Smooth muscle cell (in vitro differentiated cells): ENCODE data around the gene VGF. TPM values are rescaled to one million over a fixed set of nuclear protein-coding genes. Genes with fewer than 3 reads are reported as not detected.
A peak's percentile ranks its signal among the peaks of the same experiment; 100 is the strongest.

Experiments used
- DNase-seq: peaks from one replicate; lab custom pipeline; 2025; ENCODE audit not compliant: unreplicated experiment; lab: John Stamatoyannopoulos, UW
- H2AFZ ChIP-seq: fragments of 200-600 bp; sonication (generic); 2 replicates; pipeline ENCODE4 v1.6.0; 2016; ENCODE audit warnings: antibody characterized with exemption, low read depth, mild to moderate bottlenecking
- H3F3A ChIP-seq: fragments of 200-600 bp; sonication (generic); 2 replicates; pipeline ENCODE4 v1.6.0; 2017; ENCODE audit warnings: antibody characterized with exemption, low read depth
- H3K27ac ChIP-seq: fragments of 200-600 bp; sonication (generic); 2 replicates; pipeline ENCODE4 v1.5.1; 2016; ENCODE audit warnings: low read depth, mild to moderate bottlenecking
- H3K27me3 ChIP-seq: fragments of 200-600 bp; sonication (generic); 2 replicates; pipeline ENCODE4 v1.6.1; 2016; ENCODE audit warnings: low read depth, mild to moderate bottlenecking
- H3K36me3 ChIP-seq: fragments of 200-600 bp; sonication (generic); 2 replicates; pipeline ENCODE4 v1.5.1; 2016; ENCODE audit warnings: low read depth
- H3K4me1 ChIP-seq: fragments of 200-600 bp; sonication (generic); 2 replicates; pipeline ENCODE4 v1.5.1; 2016; ENCODE audit warnings: low read depth
- H3K4me2 ChIP-seq: fragments of 200-600 bp; sonication (generic); 2 replicates; pipeline ENCODE4 v1.6.0; 2016; ENCODE audit warnings: mild to moderate bottlenecking
- H3K4me3 ChIP-seq: fragments of 200-600 bp; sonication (generic); 2 replicates; pipeline ENCODE4 v1.5.1; 2016; ENCODE audit warnings: mild to moderate bottlenecking
- H3K79me2 ChIP-seq: fragments of 200-600 bp; sonication (generic); 2 replicates; pipeline ENCODE4 v1.6.0; 2016; ENCODE audit warnings: low read depth, mild to moderate bottlenecking
- H3K9ac ChIP-seq: fragments of 200-600 bp; sonication (generic); 2 replicates; pipeline ENCODE4 v1.6.0; 2016; ENCODE audit warnings: low read depth
- H3K9me3 ChIP-seq: fragments of 200-600 bp; sonication (generic); replicated peaks from 2 replicates; pipeline ENCODE4 v1.5.1; 2016; ENCODE audit warnings: low read depth
- H4K20me1 ChIP-seq: fragments of 200-600 bp; sonication (generic); 2 replicates; pipeline ENCODE4 v1.6.0; 2016; ENCODE audit warnings: low read depth
- WGBS: methylation state at CpG from one replicate; pipeline ENCODE4 v1.1.7; 2016; ENCODE audit warnings: low lambda C conversion rate; 5-methylcytosine and 5-hydroxymethylcytosine counted together
- polyA plus RNA-seq: library from polyadenylated mRNA; unstranded; fragments of >200 nt; fragmentation: Nextera tagmentation; extraction: Ambion mirVana; gene quantifications from 2 replicates; pipeline ENCODE4 v1.2.1, GENCODE V29; 2016
- total RNA-seq: library from RNA; depleted of rRNA; stranded (reverse); fragments of >200 nt; gene quantifications from 2 replicates; pipeline ENCODE4 v1.2.3, GENCODE V29; 2014
- TF ChIP-seq, protein P1 (sequence below): fragments of 200-600 bp; sonication (generic); IDR thresholded peaks from 2 replicates; pipeline ENCODE4 v1.5.1; 2017; ENCODE audit warnings: borderline replicate concordance, mild to moderate bottlenecking, antibody characterized with exemption; ENCODE audit not compliant: insufficient read depth, poor library complexity, severe bottlenecking

Gene VGF
- total and polyA plus RNA-seq, 2 experiments from 2014 or later = 0.25 to 0.85 TPM

GRCh38 chr7:101168412-101169049 lies 3.2 kb upstream of the VGF start:
- no peak overlapping the region for H3K27ac ChIP-seq
- no peak overlapping the region for H2AFZ ChIP-seq
- H3K9ac ChIP-seq = no peak overlapping the region
- DNase-seq = no peak
- H3K4me1 ChIP-seq = peaks cover 44% of the 10 kb centered on the region
- H3K9me3 ChIP-seq = no peaks in the 10 kb centered on the region
- peaks cover 17% of the 10 kb centered on the region for H4K20me1 ChIP-seq
- WGBS = 15% methylated on average over 2 of the region's 6 CpGs
- TF ChIP-seq, protein P1, sequence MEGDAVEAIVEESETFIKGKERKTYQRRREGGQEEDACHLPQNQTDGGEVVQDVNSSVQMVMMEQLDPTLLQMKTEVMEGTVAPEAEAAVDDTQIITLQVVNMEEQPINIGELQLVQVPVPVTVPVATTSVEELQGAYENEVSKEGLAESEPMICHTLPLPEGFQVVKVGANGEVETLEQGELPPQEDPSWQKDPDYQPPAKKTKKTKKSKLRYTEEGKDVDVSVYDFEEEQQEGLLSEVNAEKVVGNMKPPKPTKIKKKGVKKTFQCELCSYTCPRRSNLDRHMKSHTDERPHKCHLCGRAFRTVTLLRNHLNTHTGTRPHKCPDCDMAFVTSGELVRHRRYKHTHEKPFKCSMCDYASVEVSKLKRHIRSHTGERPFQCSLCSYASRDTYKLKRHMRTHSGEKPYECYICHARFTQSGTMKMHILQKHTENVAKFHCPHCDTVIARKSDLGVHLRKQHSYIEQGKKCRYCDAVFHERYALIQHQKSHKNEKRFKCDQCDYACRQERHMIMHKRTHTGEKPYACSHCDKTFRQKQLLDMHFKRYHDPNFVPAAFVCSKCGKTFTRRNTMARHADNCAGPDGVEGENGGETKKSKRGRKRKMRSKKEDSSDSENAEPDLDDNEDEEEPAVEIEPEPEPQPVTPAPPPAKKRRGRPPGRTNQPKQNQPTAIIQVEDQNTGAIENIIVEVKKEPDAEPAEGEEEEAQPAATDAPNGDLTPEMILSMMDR = no peak
- peaks cover 72% of the 10 kb centered on the region for H3K27me3 ChIP-seq
- peak overlapping the region; percentile 19 for H3K4me2 ChIP-seq
- no peaks in the 10 kb centered on the region for H3K36me3 ChIP-seq
- H3K4me3 ChIP-seq = no peak overlapping the region
- peaks cover 10% of the 10 kb centered on the region for H3F3A ChIP-seq
- no peaks in the 10 kb centered on the region for H3K79me2 ChIP-seq

- WGBS = 6% methylated on average over 12 of the region's 12 CpGs
- Histone ChIP-seq H4K20me1 (peaks cover 21% of the 10 kb centered on the region), H3K27me3 (peaks cover 71% of the 10 kb centered on the region), H3K9me3 (no peaks in the 10 kb centered on the region), H3K36me3 (no peaks in the 10 kb centered on the region), H3K4me1 (peaks cover 39% of the 10 kb centered on the region), H3K27ac (no peak overlapping the region), H3K9ac (no peak overlapping the region), H3K4me2 (peak overlapping the region; percentile 79), H3F3A (peaks cover 10% of the 10 kb centered on the region), H3K4me3 (no peak overlapping the region), H2AFZ (no peak overlapping the region), H3K79me2 (no peaks in the 10 kb centered on the region)
- DNase-seq = no peak
- TF ChIP-seq, protein P1 = no peak
Measured at GRCh38 chr7:101167645-101168411, 2.5 kb upstream of the VGF start.

DNA sequence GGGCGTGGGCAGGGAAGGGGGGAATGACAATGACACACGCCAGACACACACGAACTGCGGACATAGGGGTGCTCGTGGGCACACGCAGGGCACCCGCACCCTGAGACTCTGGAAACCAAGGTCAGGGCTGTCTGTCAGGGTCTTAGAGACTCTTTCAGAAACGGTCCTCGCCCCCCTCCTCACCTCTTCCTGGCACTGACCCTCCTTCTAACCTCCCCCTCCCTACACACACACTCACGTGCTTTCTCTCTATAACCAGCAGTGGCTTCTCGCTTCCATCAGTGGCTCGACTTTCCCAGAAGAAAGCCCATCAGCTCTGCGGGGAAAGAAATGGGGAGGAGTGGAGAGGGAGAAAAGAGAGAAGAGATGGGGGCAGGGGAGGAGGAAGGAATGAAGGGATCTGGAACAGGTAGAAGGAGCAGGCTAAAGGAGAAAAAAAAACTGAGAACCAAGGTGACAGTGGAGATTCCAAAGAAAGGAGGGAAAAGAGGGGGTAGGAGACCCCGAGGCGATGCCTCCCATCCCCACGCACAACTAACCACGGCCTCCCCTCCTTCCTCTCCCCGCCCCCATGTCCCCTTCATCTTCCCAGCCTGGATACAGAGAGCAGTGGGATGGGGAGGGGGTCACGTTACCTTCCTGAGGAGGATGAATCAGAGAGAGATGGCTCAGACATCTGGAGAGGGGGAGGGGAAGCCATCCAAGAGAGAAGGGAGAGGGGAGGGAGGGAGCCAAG lies 1.7 kb upstream of the VGF start:
- DNase-seq = no peak
- Histone ChIP-seq H3K9ac (no peak overlapping the region), H3K27me3 (peaks cover 71% of the 10 kb centered on the region), H3K27ac (no peak overlapping the region), H4K20me1 (peaks cover 27% of the 10 kb centered on the region), H3K4me2 (peak overlapping the region; percentile 79), H2AFZ (no peak overlapping the region), H3F3A (peaks cover 12% of the 10 kb centered on the region), H3K4me1 (peaks cover 37% of the 10 kb centered on the region), H3K36me3 (no peaks in the 10 kb centered on the region), H3K4me3 (no peak overlapping the region), H3K79me2 (no peaks in the 10 kb centered on the region), H3K9me3 (no peaks in the 10 kb centered on the region)
- TF ChIP-seq, protein P1 = no peak
- under 1% methylated on average over 11 of the region's 19 CpGs for WGBS
